Activated B cell treated with CpG ODN at 0.5 μM for 24 hours (primary cell): ENCODE results near the gene PALM3. TPM values are rescaled to one million over a fixed set of nuclear protein-coding genes. Genes with fewer than 3 reads are reported as not detected.

Source experiments
- ATAC-seq: fragments of 200-7000 bp; cut with Tn5 transposase; one replicate; pipeline ENCODE4 v1.10.0; 2021; ENCODE audit warnings: low read depth, mild to moderate bottlenecking, moderate library complexity
- CTCF ChIA-PET: fragments of 350-600 bp; sonication (Branson Sonifier 250); formaldehyde crosslinking; loops from one replicate; lab custom pipeline; 2021; ENCODE audit warnings: antibody characterized with exemption; lab: Charles Lee
- POLR2A ChIA-PET: fragments of 350-600 bp; sonication (Branson Sonifier 250); formaldehyde crosslinking; loops from one replicate; lab custom pipeline; 2021; ENCODE audit warnings: antibody characterized with exemption; lab: Charles Lee
- DNase-seq: peaks from one replicate; pipeline ENCODE4 v3.0.0; 2022
- H3K27ac Mint-ChIP-seq: one replicate; pipeline ENCODE4 v1.8.0; 2020; ENCODE audit warnings: mixed read lengths
- H3K27me3 Mint-ChIP-seq: one replicate; pipeline ENCODE4 v1.8.0; 2021; ENCODE audit warnings: mixed read lengths
- H3K36me3 Mint-ChIP-seq: one replicate; pipeline ENCODE4 v1.8.0; 2021; ENCODE audit warnings: low read depth, mixed read lengths
- H3K4me1 Mint-ChIP-seq: one replicate; pipeline ENCODE4 v1.8.0; 2021; ENCODE audit warnings: mixed read lengths
- H3K4me3 Mint-ChIP-seq: one replicate; pipeline ENCODE4 v1.8.0; 2020; ENCODE audit warnings: mild to moderate bottlenecking, mixed read lengths
- H3K9me3 Mint-ChIP-seq: one replicate; pipeline ENCODE4 v1.8.0; 2020; ENCODE audit warnings: mixed read lengths
- intact Hi-C: fragments of 100-400 bp; cut with micrococcal nuclease; formaldehyde crosslinking; loops from one replicate; pipeline ENCODE4 v1.15.1; 2024
- total RNA-seq: library from RNA; stranded (reverse); gene quantifications from 2 replicates; pipeline ENCODE4 v1.2.3, GENCODE V29; 2022
- TF ChIP-seq, protein P1 (sequence below): fragments of 200-600 bp; IDR thresholded peaks from one replicate; pipeline ENCODE4 v1.8.0; 2022; ENCODE audit warnings: antibody characterized with exemption, mild to moderate bottlenecking

PALM3 gene, protein sequence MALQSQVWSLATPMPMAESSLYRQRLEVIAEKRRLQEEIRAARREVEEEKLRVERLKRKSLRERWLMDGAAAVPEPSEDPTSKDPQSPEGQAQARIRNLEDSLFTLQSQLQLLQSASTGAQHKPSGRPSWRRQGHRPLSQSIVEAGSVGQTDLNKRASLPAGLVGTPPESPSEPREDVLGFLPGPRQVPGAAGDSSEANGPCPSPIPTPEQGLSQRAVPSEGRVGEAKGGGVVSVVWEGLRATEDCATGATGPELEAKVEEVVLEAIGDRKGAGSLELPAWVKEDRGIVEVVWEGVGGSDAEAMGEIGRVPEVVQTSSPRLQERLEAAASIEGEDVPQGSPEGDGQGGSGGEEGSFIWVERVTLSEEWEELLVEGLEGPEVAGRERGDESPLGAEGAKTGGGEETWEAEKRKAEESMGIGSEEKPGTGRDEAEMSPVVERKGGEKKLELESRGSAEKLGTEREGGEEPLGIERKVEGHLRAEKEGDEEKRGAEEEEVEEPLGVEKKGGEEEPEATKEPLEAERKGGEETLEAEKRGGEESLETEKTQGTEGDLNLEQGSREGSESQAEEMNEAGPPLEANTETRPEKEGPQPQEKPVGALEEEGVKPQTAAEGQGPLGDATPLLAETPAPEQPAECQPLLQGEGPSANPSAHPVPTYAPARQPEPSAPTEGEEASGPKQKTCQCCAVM
- not detected in 2 replicates for total RNA-seq

DNA sequence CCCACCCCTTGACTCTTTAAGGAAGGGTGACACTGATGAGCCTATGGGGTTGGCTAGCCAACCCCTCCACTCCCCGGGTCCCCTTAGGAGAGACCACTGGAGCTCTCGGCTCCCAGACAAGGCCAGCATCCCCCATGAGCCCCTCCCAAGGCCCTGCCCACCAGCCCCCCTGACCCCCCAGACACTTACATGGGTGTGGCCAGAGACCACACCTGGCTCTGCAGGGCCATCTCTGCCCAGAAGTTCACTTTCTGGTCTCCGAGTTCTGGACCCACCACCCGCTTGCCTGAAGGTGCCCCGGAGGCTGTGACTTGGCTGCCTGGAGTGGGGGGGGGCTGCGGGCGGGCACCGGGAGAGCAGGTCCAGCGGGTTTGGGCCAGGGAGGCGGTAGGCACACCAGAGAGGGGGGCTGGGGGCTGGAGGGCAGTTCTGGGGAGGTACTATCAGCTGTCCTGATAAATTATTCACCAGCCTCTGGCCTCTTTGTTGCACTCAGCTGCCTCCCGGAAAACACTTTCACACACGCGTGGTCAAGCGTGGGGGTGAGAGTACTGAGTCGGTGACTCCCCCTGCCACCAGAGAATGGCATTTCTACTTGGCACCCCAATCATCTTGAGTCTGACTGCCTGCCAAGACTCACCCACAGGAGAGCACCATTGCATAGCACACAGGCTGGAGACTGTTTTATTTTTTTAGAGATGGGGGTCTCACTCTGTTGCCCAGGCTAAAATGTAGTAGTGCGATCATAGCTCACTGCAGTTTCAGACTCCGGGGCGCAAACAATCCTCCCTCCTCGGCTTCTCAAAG is at the start of gene PALM3:
Gene PALM3, minus strand, starts transcription at position 326 of the 807 bp plus-strand sequence. Its CDS starts 96 bp downstream, at position 230.
- DNase-seq, result no peak
- peaks cover 16% of the 10 kb centered on the region for H3K4me1 Mint-ChIP-seq
- no peaks in the 10 kb centered on the region for H3K9me3 Mint-ChIP-seq
- H3K27ac Mint-ChIP-seq, result no peak within 1 kb of the TSS
- ATAC-seq, result no peak
- no peaks in the 10 kb centered on the region for H3K36me3 Mint-ChIP-seq
- peaks cover 36% of the 10 kb centered on the region for H3K27me3 Mint-ChIP-seq
- TF ChIP-seq, protein P1, sequence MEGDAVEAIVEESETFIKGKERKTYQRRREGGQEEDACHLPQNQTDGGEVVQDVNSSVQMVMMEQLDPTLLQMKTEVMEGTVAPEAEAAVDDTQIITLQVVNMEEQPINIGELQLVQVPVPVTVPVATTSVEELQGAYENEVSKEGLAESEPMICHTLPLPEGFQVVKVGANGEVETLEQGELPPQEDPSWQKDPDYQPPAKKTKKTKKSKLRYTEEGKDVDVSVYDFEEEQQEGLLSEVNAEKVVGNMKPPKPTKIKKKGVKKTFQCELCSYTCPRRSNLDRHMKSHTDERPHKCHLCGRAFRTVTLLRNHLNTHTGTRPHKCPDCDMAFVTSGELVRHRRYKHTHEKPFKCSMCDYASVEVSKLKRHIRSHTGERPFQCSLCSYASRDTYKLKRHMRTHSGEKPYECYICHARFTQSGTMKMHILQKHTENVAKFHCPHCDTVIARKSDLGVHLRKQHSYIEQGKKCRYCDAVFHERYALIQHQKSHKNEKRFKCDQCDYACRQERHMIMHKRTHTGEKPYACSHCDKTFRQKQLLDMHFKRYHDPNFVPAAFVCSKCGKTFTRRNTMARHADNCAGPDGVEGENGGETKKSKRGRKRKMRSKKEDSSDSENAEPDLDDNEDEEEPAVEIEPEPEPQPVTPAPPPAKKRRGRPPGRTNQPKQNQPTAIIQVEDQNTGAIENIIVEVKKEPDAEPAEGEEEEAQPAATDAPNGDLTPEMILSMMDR, result no peak
- H3K4me3 Mint-ChIP-seq, result no peak within 1 kb of the TSS
- CTCF ChIA-PET, result no interaction called here
- POLR2A ChIA-PET, result no interaction called here
- intact Hi-C loops, result no loop called here

DNA sequence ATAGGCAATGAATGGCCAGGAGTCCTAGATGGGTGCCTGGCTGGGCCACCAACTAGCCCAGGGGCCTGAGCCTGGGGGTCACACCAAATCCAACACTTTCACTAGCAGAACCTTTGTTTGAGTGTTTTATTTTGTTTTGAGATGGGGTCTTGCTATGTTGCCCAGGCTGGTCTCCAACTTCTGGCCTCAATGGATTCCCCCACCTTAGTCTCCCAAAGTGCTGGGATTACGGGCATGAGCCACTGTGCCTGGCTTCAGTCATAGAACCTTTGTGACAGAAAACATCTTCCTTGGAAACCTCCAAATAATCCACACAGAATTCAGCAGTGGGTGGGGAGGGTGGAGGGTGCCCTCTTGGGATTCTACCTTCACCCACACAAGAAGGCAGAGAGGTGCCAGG is 49.6 kb upstream of the PALM3 start:
- DNase-seq, result no peak
- H3K4me1 Mint-ChIP-seq, result peaks cover 26% of the 10 kb centered on the region
- no peak overlapping the region for H3K27ac Mint-ChIP-seq
- peaks cover 11% of the 10 kb centered on the region for H3K36me3 Mint-ChIP-seq
- CTCF ChIA-PET, result no interaction called here
- intact Hi-C loops, result loop anchor here (10.0 kb wide), 1 partner anchor 317 kb away; the partner anchor contains the start of gene ZSWIM4
- ATAC-seq, result no peak
- H3K4me3 Mint-ChIP-seq, result no peak overlapping the region
- H3K9me3 Mint-ChIP-seq, result no peaks in the 10 kb centered on the region
- TF ChIP-seq, protein P1, result no peak
- H3K27me3 Mint-ChIP-seq, result no peaks in the 10 kb centered on the region
- POLR2A ChIA-PET, result no interaction called here

DNA sequence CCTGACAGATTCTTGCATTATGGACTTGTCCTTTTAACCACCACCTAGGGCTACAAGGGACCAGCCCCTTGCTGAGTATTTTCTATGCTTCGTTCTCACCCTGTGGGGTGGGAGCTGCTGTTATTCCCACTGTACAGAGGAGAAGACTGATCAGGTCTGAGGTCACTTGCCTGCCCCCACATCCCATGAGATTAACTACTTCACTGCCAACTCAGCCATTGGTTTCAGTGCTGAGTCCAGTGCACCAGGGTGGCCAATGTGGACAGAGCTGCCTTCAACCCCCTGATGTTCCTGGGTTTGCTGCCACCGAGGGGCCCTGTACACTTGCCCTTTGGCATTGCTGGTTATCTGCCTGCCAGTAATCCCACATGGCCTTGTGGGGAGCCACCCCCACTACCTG is 48.8 kb upstream of the PALM3 start:
- Mint-ChIP-seq H3K9me3 (no peaks in the 10 kb centered on the region), H3K27ac (peak overlapping the region; percentile 18), H3K4me3 (no peak overlapping the region), H3K36me3 (peaks cover 20% of the 10 kb centered on the region), H3K4me1 (peaks cover 18% of the 10 kb centered on the region), H3K27me3 (no peaks in the 10 kb centered on the region)
- ChIA-PET POLR2A (no interaction called here), CTCF (interaction anchor here (0.6 kb wide), 1 partner anchor 34 kb away, joined by 4 read pairs; no protein-coding TSS in a partner anchor)
- intact Hi-C loops, result loop anchor here (10.0 kb wide), 1 partner anchor 316 kb away; the partner anchor contains the start of gene ZSWIM4
- no peak for ATAC-seq
- no peak for DNase-seq
- TF ChIP-seq, protein P1, result no peak

DNA sequence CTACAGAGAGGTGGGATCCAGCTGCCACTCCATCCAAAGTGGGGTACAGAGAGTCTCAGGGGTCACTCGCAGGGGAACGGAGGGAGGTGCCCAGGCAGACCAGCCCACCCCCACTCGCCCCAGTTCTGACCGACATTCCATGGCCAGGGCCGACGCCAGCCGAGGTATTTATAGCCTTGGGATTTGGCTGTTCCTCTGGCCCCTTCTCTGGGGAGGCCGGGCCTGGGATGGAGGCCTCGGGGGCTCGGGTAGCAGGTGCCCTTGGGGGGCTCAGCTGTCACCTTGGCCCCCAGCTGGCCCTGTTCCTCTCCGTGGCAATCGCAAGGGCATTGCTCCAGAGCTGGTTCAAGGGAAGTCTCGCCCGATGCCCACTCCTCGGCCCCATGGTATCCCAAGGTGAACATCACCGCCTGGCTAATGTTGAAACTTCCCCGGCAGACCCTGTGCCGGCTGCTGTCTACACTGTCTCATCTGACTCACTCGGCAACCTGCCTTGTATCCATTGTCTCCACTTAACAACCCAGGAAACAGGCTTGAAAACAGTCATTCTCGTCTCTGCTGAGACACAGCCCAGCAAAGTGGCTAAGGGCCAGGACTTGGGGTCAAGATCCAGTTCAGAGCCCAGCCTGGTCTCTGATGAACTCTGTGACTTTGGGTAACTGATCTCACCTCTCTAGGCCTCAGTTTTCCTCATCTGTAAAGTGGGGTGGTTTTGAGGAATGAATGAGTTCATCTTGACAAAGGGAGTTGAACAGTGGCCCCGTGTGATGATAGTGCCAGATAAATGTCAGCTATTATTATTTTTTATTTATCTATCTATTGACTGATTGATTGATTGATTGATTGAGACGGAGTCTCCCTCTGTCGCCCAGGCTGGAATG is 45.9 kb upstream of the PALM3 start:
- Mint-ChIP-seq H3K36me3 (peaks cover 32% of the 10 kb centered on the region), H3K4me1 (no peaks in the 10 kb centered on the region), H3K9me3 (no peaks in the 10 kb centered on the region), H3K27ac (no peak overlapping the region), H3K4me3 (no peak overlapping the region), H3K27me3 (no peaks in the 10 kb centered on the region)
- CTCF ChIA-PET, result no interaction called here
- ATAC-seq (no peak), DNase-seq (no peak)
- POLR2A ChIA-PET, result interaction anchor here (0.7 kb wide), 1 partner anchor 304 kb away, joined by 3 read pairs; no protein-coding TSS in a partner anchor
- TF ChIP-seq, protein P1, result no peak
- intact Hi-C loops, result no loop called here
